Astrocyte of the hippocampus (primary cell): ENCODE measurements around the gene TUBGCP5.

Source experiments
- DNase-seq: peaks from one replicate; pipeline ENCODE4 v3.0.0; 2011; ENCODE audit warnings: low read depth, low spot score

TUBGCP5 gene

GRCh38 chr15:22952796-22953579 is 86.4 kb downstream of the TUBGCP5 start:
- DNase-seq, result peak; percentile 29

DNA sequence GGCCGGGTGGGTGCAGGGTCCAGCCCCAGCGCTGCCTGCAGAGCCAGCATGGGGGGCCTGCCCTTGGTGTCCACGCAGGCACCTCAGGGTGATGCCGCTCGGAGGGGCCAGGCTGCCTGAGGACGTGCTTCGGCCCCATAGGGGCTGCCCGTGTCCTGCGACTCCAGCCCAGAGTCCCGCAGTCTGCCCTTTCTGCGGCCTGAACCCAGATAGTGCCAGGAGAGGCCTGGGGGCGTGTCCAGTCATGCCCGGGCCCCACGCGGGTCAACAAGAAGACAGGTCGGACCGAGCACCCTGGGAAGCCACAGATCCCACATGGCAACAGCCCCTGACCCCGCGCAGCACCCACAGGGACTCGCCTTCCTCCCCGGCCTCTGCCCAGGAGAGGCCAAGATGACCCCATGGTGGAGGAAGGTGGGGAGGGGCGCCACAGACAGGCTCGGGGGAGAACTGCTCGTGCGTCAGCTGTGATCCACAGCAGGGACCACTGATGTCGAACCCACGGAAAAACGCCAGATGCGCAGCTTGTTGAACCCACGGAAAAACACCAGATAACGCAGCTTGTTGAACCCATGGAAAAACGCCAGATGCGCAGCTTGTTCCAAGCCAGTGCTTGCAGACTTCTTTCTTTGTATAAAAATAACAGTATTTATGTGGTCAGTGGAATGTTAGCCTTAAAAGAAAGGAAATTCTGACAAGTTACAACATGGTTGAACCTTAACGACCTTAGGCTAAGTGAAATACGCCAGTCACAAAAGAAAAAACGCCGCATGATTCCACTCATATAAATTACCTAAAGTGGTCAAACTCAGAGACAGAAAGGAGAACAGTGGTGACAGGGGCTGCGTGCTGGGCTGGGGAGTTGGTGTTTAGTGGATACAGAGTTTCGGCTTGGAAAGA is 87.7 kb downstream of the TUBGCP5 start:
- no peak for DNase-seq

DNA sequence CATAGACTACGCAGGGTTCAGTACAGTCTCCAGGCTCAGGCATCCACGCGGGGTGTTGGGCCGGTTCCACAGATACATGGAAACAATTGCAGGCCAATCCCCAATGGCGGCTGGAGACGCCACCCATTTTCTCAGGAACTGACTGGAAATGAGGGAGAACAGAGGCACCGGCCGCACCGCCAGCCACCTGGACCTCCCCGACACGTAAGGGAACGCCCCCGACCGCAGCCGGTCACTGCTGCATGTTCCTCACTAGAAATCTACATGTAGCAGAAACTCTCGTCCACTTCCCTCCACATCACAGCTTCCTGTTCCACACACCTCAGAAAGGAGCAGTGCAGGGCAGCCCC is 88.4 kb downstream of the TUBGCP5 start:
- no peak for DNase-seq

DNA sequence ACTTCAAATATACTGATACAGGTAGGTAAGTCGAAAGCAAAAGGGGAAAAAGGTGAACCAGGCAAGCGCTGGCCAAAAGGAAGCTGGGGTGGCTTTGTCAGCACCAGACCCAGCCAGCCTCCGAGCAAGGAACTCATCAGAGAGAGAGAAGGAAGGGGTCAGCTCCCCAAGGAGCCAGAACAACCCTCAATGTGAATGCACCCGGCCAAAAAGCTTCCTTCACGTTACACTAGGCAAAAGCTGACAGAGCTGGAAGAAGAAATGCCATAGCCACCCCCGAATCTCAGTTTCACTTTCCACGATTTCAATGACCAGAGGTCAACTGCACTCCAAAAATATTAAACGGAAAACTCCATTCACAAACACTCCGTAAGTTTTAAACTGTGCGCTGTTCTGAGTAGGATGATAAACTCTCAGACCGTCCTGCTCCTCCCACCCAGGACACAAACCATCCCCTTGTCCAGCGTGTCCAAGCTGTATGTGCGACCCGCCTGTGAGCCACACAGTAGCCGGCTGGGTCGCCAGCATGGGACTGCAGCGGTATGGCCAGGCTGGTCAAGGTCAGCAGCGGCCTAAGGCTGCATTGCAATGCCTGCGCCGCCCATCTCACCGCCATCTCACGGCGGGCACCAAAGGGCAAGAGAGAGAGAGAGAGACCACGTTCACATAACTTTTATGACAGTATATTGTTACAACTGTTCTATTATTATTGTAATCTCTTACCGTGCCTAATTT is 88.9 kb downstream of the TUBGCP5 start:
- DNase-seq, result no peak
